K562 (cell line): ENCODE measurements around the gene DTX3. TPM values are rescaled to one million over a fixed set of nuclear protein-coding genes. Genes with fewer than 3 reads are reported as not detected.

Experiments used
- CEBPB ChIP-seq: fragments of 450-650 bp; IDR thresholded peaks from 2 replicates; pipeline ENCODE4 v1.6.1; 2016; ENCODE audit warnings: missing genetic modification characterization, missing compliant biosample characterization
- DIDO1 ChIP-seq: fragments of 450-650 bp; IDR thresholded peaks from 2 replicates; pipeline ENCODE4 v1.6.1; 2016; ENCODE audit warnings: low read depth, missing biosample characterization, missing genetic modification characterization
- ELF1 ChIP-seq: fragments of 200-800 bp; sonication (Bioruptor generic); IDR thresholded peaks from 2 replicates; pipeline ENCODE4 v1.6.1; 2016; ENCODE audit warnings: missing genetic modification characterization, missing compliant biosample characterization
- FIP1L1 ChIP-seq: fragments of 200-400 bp; formaldehyde crosslinking; IDR thresholded peaks from 2 replicates; pipeline ENCODE4 v1.6.1; 2018; ENCODE audit warnings: mild to moderate bottlenecking, low read depth, low read length; ENCODE audit not compliant: poor library complexity, severe bottlenecking
- HDGF ChIP-seq: fragments of 450-650 bp; IDR thresholded peaks from 2 replicates; pipeline ENCODE4 v1.6.1; 2016
- HMGN3 ChIP-seq: IDR thresholded peaks from 2 replicates; pipeline ENCODE4 v1.6.1; 2011; ENCODE audit warnings: borderline replicate concordance, low read depth, mild to moderate bottlenecking, mixed read lengths, low read length; ENCODE audit not compliant: insufficient read length; ENCODE audit errors: extremely low read depth
- IFI16 ChIP-seq: fragments of 250-450 bp; sonication (Bioruptor Pico); IDR thresholded peaks from 2 replicates; pipeline ENCODE4 v2.1.2; 2022; ENCODE audit warnings: mild to moderate bottlenecking, inconsistent platforms
- MBD2 ChIP-seq: sonication (generic); IDR thresholded peaks from 2 replicates; pipeline ENCODE4 v1.6.1; 2016; ENCODE audit warnings: low read depth, borderline replicate concordance
- MTF1 ChIP-seq: fragments of 250-450 bp; sonication (Bioruptor Pico); IDR thresholded peaks from 2 replicates; pipeline ENCODE4 v1.9.0; 2021; ENCODE audit warnings: moderate library complexity, mild to moderate bottlenecking, inconsistent platforms, borderline replicate concordance
- MYNN ChIP-seq, 2 experiments: sonication (generic); formaldehyde crosslinking in 1 of 2; IDR thresholded peaks; 2 replicates each; pipeline versions ENCODE4 v1.5.0 to v1.6.1; 2016 to 2020; ENCODE audit warnings: antibody characterized with exemption in 1 of 2, missing genetic modification reagents in 1 of 2
- NR2C1 ChIP-seq, 2 experiments: fragments of 450-650 bp; IDR thresholded peaks; 2 replicates each; pipeline ENCODE4 v1.6.1; 2017; ENCODE audit warnings: mild to moderate bottlenecking in 2 of 2, antibody characterized with exemption in 1 of 2, inconsistent platforms in 1 of 2, missing compliant biosample characterization in 1 of 2, missing genetic modification characterization in 1 of 2
- NR2C2 ChIP-seq, 2 experiments: fragments of 200-800 bp in 1 of 2; sonication (Bioruptor generic) in 1 of 2; sonication (generic) in 1 of 2; formaldehyde crosslinking in 1 of 2; IDR thresholded peaks; 2 replicates each; pipeline versions ENCODE4 v1.6.1 to v1.8.0; 2016 to 2022; ENCODE audit warnings: mild to moderate bottlenecking in 1 of 2, missing compliant biosample characterization in 1 of 2, missing genetic modification characterization in 1 of 2, missing genetic modification reagents in 1 of 2
- POLR2G ChIP-seq: fragments of 200-400 bp; formaldehyde crosslinking; IDR thresholded peaks from 2 replicates; pipeline ENCODE4 v1.6.1; 2017; ENCODE audit warnings: low read depth, mild to moderate bottlenecking, antibody characterized with exemption, low read length, moderate library complexity
- PYGO2 ChIP-seq: fragments of 450-650 bp; IDR thresholded peaks from 2 replicates; pipeline ENCODE4 v1.6.1; 2016; ENCODE audit warnings: mild to moderate bottlenecking, missing genetic modification characterization, moderate library complexity, missing compliant biosample characterization
- RB1 ChIP-seq: fragments of 450-650 bp; IDR thresholded peaks from 2 replicates; pipeline ENCODE4 v1.6.1; 2017; ENCODE audit warnings: low read depth, mild to moderate bottlenecking
- RFX5 ChIP-seq: IDR thresholded peaks from 2 replicates; pipeline ENCODE4 v1.6.1; 2011; ENCODE audit warnings: low read depth, mild to moderate bottlenecking, improper control_type of control experiment, low read length
- SLC30A9 ChIP-seq: fragments of 250-450 bp; sonication (Bioruptor Pico); IDR thresholded peaks from 2 replicates; pipeline ENCODE4 v1.8.0; 2022; ENCODE audit warnings: mild to moderate bottlenecking, moderate library complexity
- TCF3 ChIP-seq: sonication (generic); formaldehyde crosslinking; IDR thresholded peaks from 2 replicates; pipeline ENCODE4 v1.4.0; 2020; ENCODE audit warnings: mild to moderate bottlenecking, missing genetic modification reagents
- ZNF655 ChIP-seq: fragments of 250-450 bp; sonication (Bioruptor Pico); IDR thresholded peaks from 2 replicates; pipeline ENCODE4 v1.5.0; 2021
- ZNF695 ChIP-seq: fragments of 450-650 bp; formaldehyde crosslinking; IDR thresholded peaks from 2 replicates; pipeline ENCODE4 v1.4.0; 2020; ENCODE audit warnings: mild to moderate bottlenecking, moderate library complexity
- ZNF780A ChIP-seq: fragments of 250-450 bp; sonication (Bioruptor Pico); IDR thresholded peaks from 2 replicates; pipeline ENCODE4 v1.5.0; 2021; ENCODE audit warnings: mild to moderate bottlenecking
- ZNF830 ChIP-seq: fragments of 250-450 bp; sonication (Bioruptor Pico); IDR thresholded peaks from 2 replicates; pipeline ENCODE4 v1.5.0; 2021; ENCODE audit warnings: mild to moderate bottlenecking
- polyA plus RNA-seq, 8 experiments: library from polyadenylated mRNA; depleted of rRNA in 4 of 8; stranded (reverse) in 5 of 8; unstranded in 3 of 8; fragments of >200 nt; fragmentation: Nextera tagmentation in 2 of 8; fragmentation: Illumina TruSeq in 1 of 8; extraction: Ambion mirVana in 2 of 8; extraction: Trizol in 1 of 8; gene quantifications; 2 replicates each; pipeline versions ENCODE4 v1.2.1 to v1.2.3, GENCODE V29; 2011 to 2014; ENCODE audit warnings: inconsistent platforms in 1 of 8, missing spikeins in 1 of 8
- total RNA-seq, 7 experiments: library from RNA; depleted of rRNA in 6 of 7; stranded (reverse); fragments of >200 nt in 6 of 7; fragmentation: Illumina TruSeq in 2 of 7; extraction: Trizol in 2 of 7; gene quantifications; 2 replicates each; pipeline versions ENCODE4 v1.2.1 to v1.2.3, GENCODE V29; 2011 to 2021; ENCODE audit warnings: low replicate concordance in 1 of 7
- TF ChIP-seq, protein P1 (sequence below), 2 experiments: IDR thresholded peaks; 2 replicates each; pipeline ENCODE4 v1.6.1; 2011; ENCODE audit warnings: borderline replicate concordance in 1 of 2, control low read depth in 1 of 2, low read depth in 1 of 2, low read length in 1 of 2, mild to moderate bottlenecking in 1 of 2, mixed read lengths in 1 of 2, moderate library complexity in 1 of 2; ENCODE audit not compliant: insufficient read depth in 1 of 2, insufficient read length in 1 of 2, poor library complexity in 1 of 2, severe bottlenecking in 1 of 2; ENCODE audit errors: extremely low read depth in 1 of 2
- TF ChIP-seq, protein P2 (sequence below): fragments of 200-800 bp; sonication (Bioruptor generic); IDR thresholded peaks from 2 replicates; pipeline ENCODE4 v1.6.1; 2017; ENCODE audit warnings: missing genetic modification characterization, missing compliant biosample characterization

Gene DTX3
- total and polyA plus RNA-seq, 9 of the 15 experiments (the other 6 are each of a cell fraction or from before 2014, with no cell fraction given), result 0.03 to 0.09 (median 0.06) TPM; not detected in 6

- TF ChIP-seq, protein P1, sequence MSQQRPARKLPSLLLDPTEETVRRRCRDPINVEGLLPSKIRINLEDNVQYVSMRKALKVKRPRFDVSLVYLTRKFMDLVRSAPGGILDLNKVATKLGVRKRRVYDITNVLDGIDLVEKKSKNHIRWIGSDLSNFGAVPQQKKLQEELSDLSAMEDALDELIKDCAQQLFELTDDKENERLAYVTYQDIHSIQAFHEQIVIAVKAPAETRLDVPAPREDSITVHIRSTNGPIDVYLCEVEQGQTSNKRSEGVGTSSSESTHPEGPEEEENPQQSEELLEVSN (IDR thresholded peaks at IDR 0.05; ENCODE audit: borderline replicate concordance in 1 of 2, extremely low read depth in 1 of 2, insufficient read depth in 1 of 2, insufficient read length in 1 of 2, low read depth in 1 of 2, low read length in 1 of 2, poor library complexity in 1 of 2, severe bottlenecking in 1 of 2), result peak; percentile 31 to 83
- TF ChIP-seq ZNF655 (no peak), MTF1 (CRISPR knock-in tag) (no peak), SLC30A9 (CRISPR knock-in tag) (no peak), MBD2 (peak; percentile 40; the same call in 1 of the 2 replicates), HDGF (peak; percentile 54; the same call in 1 of the 2 replicates), ELF1 (no peak), PYGO2 (tag) (no peak), IFI16 (CRISPR knock-in tag) (no peak), TCF3 (CRISPR knock-in tag) (no peak), ZNF830 (CRISPR knock-in tag) (no peak), NR2C1 (IDR thresholded peaks at IDR 0.05) (no peak), NR2C1 (tag; IDR thresholded peaks at IDR 0.05) (no peak), RB1 (peak; percentile 65; the same call in 1 of the 2 replicates), NR2C2 (CRISPR knock-in tag; IDR thresholded peaks at IDR 0.05) (no peak), NR2C2 (tag; IDR thresholded peaks at IDR 0.05) (no peak), CEBPB (no peak), FIP1L1 (peak; percentile 35), POLR2G (peak; percentile 90), RFX5 (no peak), ZNF695 (CRISPR knock-in tag) (no peak), HMGN3 (peak; percentile 62), MYNN (IDR thresholded peaks at IDR 0.05) (no peak), MYNN (CRISPR knock-in tag; IDR thresholded peaks at IDR 0.05) (no peak), ZNF780A (CRISPR knock-in tag) (no peak), DIDO1 (tag) (no peak)
- TF ChIP-seq, protein P2, sequence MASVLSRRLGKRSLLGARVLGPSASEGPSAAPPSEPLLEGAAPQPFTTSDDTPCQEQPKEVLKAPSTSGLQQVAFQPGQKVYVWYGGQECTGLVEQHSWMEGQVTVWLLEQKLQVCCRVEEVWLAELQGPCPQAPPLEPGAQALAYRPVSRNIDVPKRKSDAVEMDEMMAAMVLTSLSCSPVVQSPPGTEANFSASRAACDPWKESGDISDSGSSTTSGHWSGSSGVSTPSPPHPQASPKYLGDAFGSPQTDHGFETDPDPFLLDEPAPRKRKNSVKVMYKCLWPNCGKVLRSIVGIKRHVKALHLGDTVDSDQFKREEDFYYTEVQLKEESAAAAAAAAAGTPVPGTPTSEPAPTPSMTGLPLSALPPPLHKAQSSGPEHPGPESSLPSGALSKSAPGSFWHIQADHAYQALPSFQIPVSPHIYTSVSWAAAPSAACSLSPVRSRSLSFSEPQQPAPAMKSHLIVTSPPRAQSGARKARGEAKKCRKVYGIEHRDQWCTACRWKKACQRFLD (CRISPR knock-in tag), result no peak
These were observed 6.6 kb downstream of the DTX3 start, which contains the start of gene ARHGEF25 (continued) for GRCh38 chr12:57611108-57611826.
